GM23248 (cell line): ENCODE results near the gene WWOX. TPM values are rescaled to one million over a fixed set of nuclear protein-coding genes. Genes with fewer than 3 reads are reported as not detected.

Experiments
- DNase-seq: peaks from one replicate; pipeline ENCODE4 v3.0.0-alpha.2; 2015
- H2AFZ ChIP-seq: fragments of 200-600 bp; sonication (generic); 2 replicates; pipeline ENCODE4 v1.6.1; 2016; ENCODE audit warnings: antibody characterized with exemption
- H3F3A ChIP-seq: fragments of 200-600 bp; sonication (generic); 2 replicates; pipeline ENCODE4 v1.6.1; 2016; ENCODE audit warnings: mild to moderate bottlenecking, antibody characterized with exemption, mixed run types; ENCODE audit not compliant: insufficient read depth
- H3K27ac ChIP-seq: fragments of 200-600 bp; sonication (generic); 2 replicates; pipeline ENCODE4 v1.5.1; 2016; ENCODE audit warnings: mild to moderate bottlenecking
- H3K27me3 ChIP-seq: fragments of 200-600 bp; sonication (generic); replicated peaks from 2 replicates; pipeline ENCODE4 v1.6.1; 2016; ENCODE audit warnings: mild to moderate bottlenecking; ENCODE audit not compliant: insufficient read depth
- H3K36me3 ChIP-seq: fragments of 200-600 bp; sonication (generic); 2 replicates; pipeline ENCODE4 v1.6.1; 2016; ENCODE audit warnings: low read depth, mild to moderate bottlenecking
- H3K4me1 ChIP-seq: fragments of 200-600 bp; sonication (generic); 2 replicates; pipeline ENCODE4 v1.6.1; 2016; ENCODE audit warnings: mild to moderate bottlenecking; ENCODE audit not compliant: insufficient read depth
- H3K4me2 ChIP-seq: fragments of 200-600 bp; sonication (generic); one replicate; pipeline ENCODE4 v1.6.1; 2016; ENCODE audit warnings: mild to moderate bottlenecking; ENCODE audit not compliant: unreplicated experiment
- H3K4me3 ChIP-seq: fragments of 200-600 bp; sonication (generic); 2 replicates; pipeline ENCODE4 v1.5.1; 2016; ENCODE audit warnings: mild to moderate bottlenecking
- H3K79me2 ChIP-seq: fragments of 200-600 bp; sonication (generic); 2 replicates; pipeline ENCODE4 v1.6.1; 2016; ENCODE audit warnings: mild to moderate bottlenecking; ENCODE audit not compliant: insufficient read depth
- H3K9ac ChIP-seq: fragments of 200-600 bp; sonication (generic); 2 replicates; pipeline ENCODE4 v1.6.1; 2016; ENCODE audit warnings: mild to moderate bottlenecking
- H3K9me2 ChIP-seq: fragments of 200-600 bp; sonication (generic); 2 replicates; pipeline ENCODE4 v1.6.1; 2016; ENCODE audit warnings: mixed run types, mild to moderate bottlenecking, moderate library complexity; ENCODE audit not compliant: insufficient read depth
- H3K9me3 ChIP-seq: fragments of 200-600 bp; sonication (generic); one replicate; pipeline ENCODE4 v1.6.1; 2017; ENCODE audit warnings: low read depth
- H4K20me1 ChIP-seq: fragments of 200-600 bp; sonication (generic); 2 replicates; pipeline ENCODE4 v1.6.0; 2016; ENCODE audit not compliant: insufficient read depth
- EZH2 ChIP-seq: fragments of 200-600 bp; sonication (generic); IDR thresholded peaks from 2 replicates; pipeline ENCODE4 v1.6.1; 2018; ENCODE audit warnings: antibody characterized with exemption, mild to moderate bottlenecking; ENCODE audit not compliant: insufficient read depth, poor library complexity, severe bottlenecking
- EZH2phosphoT487 ChIP-seq: fragments of 200-600 bp; sonication (generic); IDR thresholded peaks from 2 replicates; pipeline ENCODE4 v1.6.1; 2018; ENCODE audit warnings: antibody characterized with exemption, moderate library complexity, mild to moderate bottlenecking, low read depth; ENCODE audit not compliant: insufficient read depth
- whole genome bisulfite sequencing, 2 experiments: methylation state at CpG; one replicate each; pipeline ENCODE4 v1.1.6; 2015 to 2017; ENCODE audit warnings: low lambda C conversion rate in 2 of 2, low coverage in 1 of 2; ENCODE audit errors: missing lambda C conversion rate in 2 of 2; 5-methylcytosine and 5-hydroxymethylcytosine counted together
- in situ Hi-C: fragments of 300-500 bp; cut with MboI; formaldehyde crosslinking; loops from 2 replicates; pipeline ENCODE4 v1.15.0; 2020
- polyA plus RNA-seq: library from polyadenylated mRNA; unstranded; fragments of >200 nt; fragmentation: Nextera tagmentation; extraction: Ambion mirVana; gene quantifications from 2 replicates; pipeline ENCODE4 v1.2.1, GENCODE V29; 2016
- total RNA-seq: library from RNA; depleted of rRNA; stranded (reverse); fragments of >200 nt; shearing (Covaris generic); gene quantifications from 2 replicates; pipeline ENCODE4 v1.2.3, GENCODE V29; 2014

Gene WWOX
- total and polyA plus RNA-seq, 2 experiments from 2014 or later: 4.5 to 6.6 TPM

DNA sequence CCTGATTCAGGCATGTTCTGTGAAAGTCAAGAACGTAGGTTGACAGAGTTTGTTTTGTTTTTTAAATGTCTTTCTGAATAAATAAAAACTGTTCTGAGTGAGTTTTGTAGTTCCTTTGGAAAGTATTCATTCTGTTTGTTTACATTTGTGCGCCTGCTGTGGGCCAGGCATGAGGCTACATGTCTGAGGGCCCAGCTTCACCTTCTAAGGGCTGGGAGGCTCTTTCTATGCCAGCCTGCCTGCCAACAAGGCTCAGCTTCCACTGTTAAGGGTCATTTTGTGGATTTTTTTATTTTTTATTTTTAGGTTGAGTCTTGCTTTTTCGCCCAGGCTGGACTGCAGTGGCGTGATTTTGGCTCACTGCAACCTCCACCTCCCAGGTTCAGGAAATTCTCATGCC lies 6.1 kb downstream of the WWOX start:
- WGBS, 2 experiments: 63 to 79% methylated on average over 4 of the region's 4 CpGs
- in situ Hi-C loops: no loop called here
- no peaks in the 10 kb centered on the region for H3F3A ChIP-seq
- TF ChIP-seq EZH2: no peak
- no peak for TF ChIP-seq EZH2phosphoT487
- H3K4me1 ChIP-seq: no peaks in the 10 kb centered on the region
- H3K36me3 ChIP-seq: no peaks in the 10 kb centered on the region
- H3K4me2 ChIP-seq: no peak overlapping the region
- no peaks in the 10 kb centered on the region for H3K79me2 ChIP-seq
- H3K4me3 ChIP-seq: no peak overlapping the region
- H3K9me2 ChIP-seq: no peaks in the 10 kb centered on the region
- no peak overlapping the region for H3K27ac ChIP-seq
- H3K9me3 ChIP-seq: no peaks in the 10 kb centered on the region
- no peaks in the 10 kb centered on the region for H3K27me3 ChIP-seq
- DNase-seq: no peak
- H4K20me1 ChIP-seq: no peaks in the 10 kb centered on the region
- no peak overlapping the region for H2AFZ ChIP-seq
- no peak overlapping the region for H3K9ac ChIP-seq

DNA sequence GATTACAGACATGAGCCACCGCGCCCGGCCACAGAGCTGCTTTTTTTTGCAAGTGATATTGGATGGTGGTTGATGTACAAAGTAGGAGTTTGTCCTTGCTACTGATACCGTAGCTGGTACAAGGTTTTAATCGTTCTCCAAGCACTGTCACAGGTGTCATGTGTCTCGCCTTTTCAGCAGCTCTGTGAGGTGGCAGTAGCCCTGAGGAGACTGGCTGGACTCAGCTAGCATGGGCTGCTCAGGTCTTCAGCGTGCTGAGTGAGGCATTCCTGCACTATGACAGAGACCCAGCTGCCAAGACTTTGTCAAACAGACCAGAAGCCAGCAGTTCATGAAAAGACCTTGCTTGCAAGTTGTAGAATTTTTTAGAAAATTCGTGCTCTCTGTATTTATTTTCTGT lies 7.2 kb downstream of the WWOX start:
- DNase-seq: no peak
- H3K79me2 ChIP-seq: no peaks in the 10 kb centered on the region
- H3K27me3 ChIP-seq: no peaks in the 10 kb centered on the region
- in situ Hi-C loops: no loop called here
- H3K4me3 ChIP-seq: no peak overlapping the region
- H3K4me2 ChIP-seq: no peak overlapping the region
- H3K4me1 ChIP-seq: no peaks in the 10 kb centered on the region
- H2AFZ ChIP-seq: no peak overlapping the region
- H3K9me3 ChIP-seq: no peaks in the 10 kb centered on the region
- H3F3A ChIP-seq: no peaks in the 10 kb centered on the region
- H3K27ac ChIP-seq: no peak overlapping the region
- no peaks in the 10 kb centered on the region for H3K9me2 ChIP-seq
- no peaks in the 10 kb centered on the region for H3K36me3 ChIP-seq
- 74 to 81% methylated on average over 8 of the region's 8 CpGs for WGBS, 2 experiments
- H4K20me1 ChIP-seq: no peaks in the 10 kb centered on the region
- no peak overlapping the region for H3K9ac ChIP-seq
- TF ChIP-seq EZH2phosphoT487 (no peak), EZH2 (no peak)

DNA sequence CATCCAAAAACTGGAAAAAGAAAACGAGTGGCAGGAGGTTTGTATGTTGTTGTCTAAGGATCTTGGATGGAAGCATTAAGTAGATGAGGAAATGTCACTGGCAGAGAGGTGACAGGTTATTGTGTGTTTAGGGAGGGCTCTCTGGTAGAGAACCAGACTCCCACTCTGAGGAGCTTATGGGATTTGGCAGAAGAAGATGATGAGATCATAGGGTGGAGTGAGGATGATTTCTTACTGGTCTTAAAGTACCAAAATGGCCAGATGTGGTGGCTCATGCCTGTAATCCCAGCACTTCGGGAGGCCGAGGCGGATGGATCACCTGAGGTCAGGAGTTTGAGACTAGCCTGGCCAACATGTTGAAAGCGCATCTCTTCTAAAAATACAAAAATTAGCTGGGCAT lies 9.0 kb downstream of the WWOX start:
- Histone ChIP-seq H3K4me2 (no peak overlapping the region), H3K9ac (no peak overlapping the region), H4K20me1 (no peaks in the 10 kb centered on the region), H2AFZ (no peak overlapping the region), H3K4me1 (no peaks in the 10 kb centered on the region), H3F3A (no peaks in the 10 kb centered on the region), H3K27me3 (no peaks in the 10 kb centered on the region), H3K36me3 (no peaks in the 10 kb centered on the region), H3K79me2 (no peaks in the 10 kb centered on the region), H3K27ac (no peak overlapping the region), H3K9me3 (no peaks in the 10 kb centered on the region), H3K9me2 (no peaks in the 10 kb centered on the region), H3K4me3 (no peak overlapping the region)
- TF ChIP-seq EZH2phosphoT487: no peak
- no peak for TF ChIP-seq EZH2
- no peak for DNase-seq
- WGBS, 2 experiments: 48 to 49% methylated on average over 5 of the region's 5 CpGs
- in situ Hi-C loops: no loop called here

DNA sequence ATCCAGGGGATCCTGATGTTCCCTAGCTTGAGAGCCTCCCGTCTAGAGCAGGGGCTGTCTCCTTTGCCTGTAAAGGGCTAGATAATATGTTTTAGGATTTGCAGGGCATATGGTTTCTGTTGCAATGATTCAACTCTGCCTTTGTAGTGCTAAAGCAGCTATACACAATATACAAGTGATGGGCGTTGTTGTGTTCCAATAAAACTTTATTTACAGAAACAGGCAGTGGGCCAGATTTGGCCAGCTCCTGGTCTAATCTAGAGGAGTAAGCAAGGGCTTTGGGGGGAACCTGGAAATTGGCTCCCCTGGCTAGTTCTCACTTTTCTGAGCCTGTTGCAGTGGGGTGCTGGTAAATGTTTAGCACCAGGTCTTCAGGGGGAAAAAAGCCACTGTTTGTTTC lies 13.8 kb downstream of the WWOX start:
- no peaks in the 10 kb centered on the region for H3F3A ChIP-seq
- in situ Hi-C loops: no loop called here
- 88 to 95% methylated on average over 2 of the region's 2 CpGs for WGBS, 2 experiments

DNA sequence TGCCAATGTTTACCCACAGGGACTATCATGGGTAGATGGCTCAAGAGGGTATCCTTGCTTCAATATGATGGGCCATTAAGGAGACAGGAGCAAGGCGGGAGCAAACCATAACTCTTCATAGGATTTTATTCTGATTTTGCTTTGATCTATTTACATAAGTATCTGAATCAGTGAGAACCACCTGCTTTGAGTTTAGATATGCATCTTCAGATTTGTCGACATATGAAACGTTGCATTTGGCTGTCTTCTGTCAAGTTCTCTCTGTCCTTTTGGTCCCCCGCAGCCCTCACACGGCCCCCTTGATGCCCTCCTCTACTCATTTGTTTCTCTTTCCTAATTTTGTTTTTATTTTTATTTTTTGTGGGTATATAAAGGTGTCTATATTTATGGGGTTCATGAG lies 16.2 kb downstream of the WWOX start:
- Histone ChIP-seq H3K4me2 (no peak overlapping the region), H3K36me3 (no peaks in the 10 kb centered on the region), H3K4me3 (no peak overlapping the region), H3K79me2 (no peaks in the 10 kb centered on the region), H4K20me1 (no peaks in the 10 kb centered on the region), H3K9me2 (no peaks in the 10 kb centered on the region), H3K27ac (no peak overlapping the region), H3K9ac (no peak overlapping the region), H3K4me1 (no peaks in the 10 kb centered on the region), H3F3A (no peaks in the 10 kb centered on the region), H2AFZ (no peak overlapping the region), H3K9me3 (no peaks in the 10 kb centered on the region), H3K27me3 (no peaks in the 10 kb centered on the region)
- no peak for DNase-seq
- 72 to 74% methylated on average over 5 of the region's 5 CpGs for WGBS, 2 experiments
- TF ChIP-seq EZH2phosphoT487 (no peak), EZH2 (no peak)
- in situ Hi-C loops: no loop called here

More for the DNA sequence above, 13.8 kb downstream of the WWOX start:
- H3K9me2 ChIP-seq: no peaks in the 10 kb centered on the region
- no peak overlapping the region for H3K4me2 ChIP-seq
- no peaks in the 10 kb centered on the region for H4K20me1 ChIP-seq
- no peak for TF ChIP-seq EZH2phosphoT487
- no peak for TF ChIP-seq EZH2
- no peak overlapping the region for H3K9ac ChIP-seq
- no peaks in the 10 kb centered on the region for H3K79me2 ChIP-seq
- H3K4me3 ChIP-seq: no peak overlapping the region
- no peak overlapping the region for H3K27ac ChIP-seq
- H2AFZ ChIP-seq: no peak overlapping the region
- H3K36me3 ChIP-seq: no peaks in the 10 kb centered on the region
- no peak for DNase-seq
- H3K9me3 ChIP-seq: no peaks in the 10 kb centered on the region
- H3K4me1 ChIP-seq: no peaks in the 10 kb centered on the region
- no peaks in the 10 kb centered on the region for H3K27me3 ChIP-seq
